Caco-2 (cell line): Measurements from ENCODE around the gene RAB40A. TPM values are rescaled to one million over a fixed set of nuclear protein-coding genes. Genes with fewer than 3 reads are reported as not detected.

Source experiments
- BruUV-seq: library from RNA; stranded (reverse); fragments of 400-500 nt; replicated peaks from 2 replicates; lab custom pipeline; 2021; lab: Mats Ljungman, UMichigan
- CTCF ChIA-PET: fragments of 300-600 bp; sonication (Branson Sonifier 250); formaldehyde crosslinking; loops from one replicate; lab custom pipeline; 2022; ENCODE audit warnings: antibody characterized with exemption; lab: Charles Lee
- POLR2A ChIA-PET: fragments of 300-600 bp; sonication (Branson Sonifier 250); formaldehyde crosslinking; loops from one replicate; lab custom pipeline; 2022; ENCODE audit warnings: antibody characterized with exemption; lab: Charles Lee
- DNase-seq, 2 experiments: peaks; one replicate each; pipeline versions ENCODE4 v3.0.0 to v3.0.0-alpha.2; 2020 to 2022
- H3K27me3 ChIP-seq: replicated peaks from 2 replicates; pipeline ENCODE4 v1.6.0; 2011; ENCODE audit warnings: low read length; ENCODE audit not compliant: control insufficient read depth, insufficient read depth
- H3K36me3 ChIP-seq: 2 replicates; pipeline ENCODE4 v1.5.1; 2011; ENCODE audit warnings: low read length; ENCODE audit not compliant: control insufficient read depth, insufficient read depth
- H3K4me1 ChIP-seq: fragments of 250-450 bp; sonication (Bioruptor Pico); 2 replicates; pipeline ENCODE4 v1.5.1; 2020; ENCODE audit warnings: mild to moderate bottlenecking
- H3K4me3 ChIP-seq: 2 replicates; pipeline ENCODE4 v1.5.1; 2011; ENCODE audit warnings: low read depth, mild to moderate bottlenecking, control low read depth, low read length
- H3K9me3 ChIP-seq: fragments of 250-450 bp; sonication (Bioruptor Pico); 2 replicates; pipeline ENCODE4 v1.5.1; 2020; ENCODE audit warnings: mild to moderate bottlenecking, moderate library complexity
- H3K27ac Mint-ChIP-seq: one replicate; pipeline ENCODE4 v1.8.0; 2022; ENCODE audit warnings: mixed read lengths; ENCODE audit not compliant: unreplicated experiment
- H3K27me3 Mint-ChIP-seq: one replicate; pipeline ENCODE4 v1.8.0; 2022; ENCODE audit warnings: mixed read lengths; ENCODE audit not compliant: insufficient read depth, unreplicated experiment
- H3K36me3 Mint-ChIP-seq: one replicate; pipeline ENCODE4 v1.8.0; 2022; ENCODE audit warnings: mild to moderate bottlenecking, mixed read lengths; ENCODE audit not compliant: insufficient read depth, unreplicated experiment
- H3K4me1 Mint-ChIP-seq: one replicate; pipeline ENCODE4 v1.8.0; 2022; ENCODE audit warnings: low read depth, mixed read lengths; ENCODE audit not compliant: unreplicated experiment
- H3K4me3 Mint-ChIP-seq: one replicate; pipeline ENCODE4 v1.8.0; 2022; ENCODE audit warnings: mild to moderate bottlenecking, moderate library complexity, mixed read lengths; ENCODE audit not compliant: unreplicated experiment
- H3K9me3 Mint-ChIP-seq: one replicate; pipeline ENCODE4 v1.8.0; 2022; ENCODE audit warnings: mixed read lengths; ENCODE audit not compliant: unreplicated experiment
- intact Hi-C: fragments of 100-400 bp; cut with micrococcal nuclease; formaldehyde crosslinking; loops from one replicate; pipeline ENCODE4 v1.10.0; 2022; ENCODE audit not compliant: unreplicated experiment
- total RNA-seq: library from RNA; stranded (reverse); gene quantifications from 2 replicates; pipeline ENCODE4 v1.2.3, GENCODE V29; 2022
- TF ChIP-seq, protein P1 (sequence below), 2 experiments: fragments of 200-600 bp in 1 of 2; IDR thresholded peaks; 1 replicate in 1 of 2; 2 replicates in 1 of 2; pipeline versions ENCODE4 v1.5.1 to v1.8.0; 2011 to 2022; ENCODE audit warnings: antibody characterized with exemption in 1 of 2, control low read depth in 1 of 2, inconsistent platforms in 1 of 2, low read depth in 1 of 2, low read length in 1 of 2, mild to moderate bottlenecking in 1 of 2, moderate library complexity in 1 of 2; ENCODE audit not compliant: insufficient read depth in 1 of 2, severe bottlenecking in 1 of 2, unreplicated experiment in 1 of 2

RAB40A gene
- total RNA-seq, 1 experiment from 2014 or later, result not detected

DNA sequence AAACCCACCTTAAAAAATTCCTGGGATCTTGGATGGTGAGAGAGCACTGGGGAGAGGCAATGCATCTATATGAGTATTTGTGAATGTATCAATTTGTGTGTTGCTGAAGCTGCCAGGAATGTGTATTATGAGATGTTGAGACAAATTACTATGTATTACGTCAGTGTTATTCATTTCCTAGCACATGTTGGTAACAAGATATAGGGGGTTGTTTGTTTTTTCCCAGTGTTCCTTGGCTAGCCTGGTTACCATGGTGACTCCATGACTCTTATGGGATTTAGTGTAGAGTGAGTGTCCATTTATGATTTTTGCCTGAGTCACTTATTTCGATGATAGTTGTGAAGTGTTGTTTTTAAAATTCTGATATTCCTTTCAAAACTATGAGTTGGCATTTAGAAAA lies 65.6 kb downstream of the RAB40A start:
- H3K9me3 ChIP-seq, result no peaks in the 10 kb centered on the region
- H3K4me1 ChIP-seq, result no peaks in the 10 kb centered on the region
- no peak overlapping the region for H3K27ac Mint-ChIP-seq
- no TSS peak for BruUV-seq
- peaks cover 8% of the 10 kb centered on the region for H3K9me3 Mint-ChIP-seq
- H3K4me3 ChIP-seq, result no peak overlapping the region
- CTCF ChIA-PET, result no interaction called here
- TF ChIP-seq, protein P1, sequence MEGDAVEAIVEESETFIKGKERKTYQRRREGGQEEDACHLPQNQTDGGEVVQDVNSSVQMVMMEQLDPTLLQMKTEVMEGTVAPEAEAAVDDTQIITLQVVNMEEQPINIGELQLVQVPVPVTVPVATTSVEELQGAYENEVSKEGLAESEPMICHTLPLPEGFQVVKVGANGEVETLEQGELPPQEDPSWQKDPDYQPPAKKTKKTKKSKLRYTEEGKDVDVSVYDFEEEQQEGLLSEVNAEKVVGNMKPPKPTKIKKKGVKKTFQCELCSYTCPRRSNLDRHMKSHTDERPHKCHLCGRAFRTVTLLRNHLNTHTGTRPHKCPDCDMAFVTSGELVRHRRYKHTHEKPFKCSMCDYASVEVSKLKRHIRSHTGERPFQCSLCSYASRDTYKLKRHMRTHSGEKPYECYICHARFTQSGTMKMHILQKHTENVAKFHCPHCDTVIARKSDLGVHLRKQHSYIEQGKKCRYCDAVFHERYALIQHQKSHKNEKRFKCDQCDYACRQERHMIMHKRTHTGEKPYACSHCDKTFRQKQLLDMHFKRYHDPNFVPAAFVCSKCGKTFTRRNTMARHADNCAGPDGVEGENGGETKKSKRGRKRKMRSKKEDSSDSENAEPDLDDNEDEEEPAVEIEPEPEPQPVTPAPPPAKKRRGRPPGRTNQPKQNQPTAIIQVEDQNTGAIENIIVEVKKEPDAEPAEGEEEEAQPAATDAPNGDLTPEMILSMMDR (IDR thresholded peaks at IDR 0.05; ENCODE audit: insufficient read depth in 1 of 2, low read depth in 1 of 2, low read length in 1 of 2, severe bottlenecking in 1 of 2, unreplicated experiment in 1 of 2), result no peak
- H3K4me3 Mint-ChIP-seq, result no peak overlapping the region
- H3K27me3 ChIP-seq, result no peaks in the 10 kb centered on the region
- H3K36me3 Mint-ChIP-seq, result peaks cover 9% of the 10 kb centered on the region
- no peaks in the 10 kb centered on the region for H3K4me1 Mint-ChIP-seq
- POLR2A ChIA-PET, result no interaction called here
- intact Hi-C loops, result no loop called here
- no peak for DNase-seq
- H3K36me3 ChIP-seq, result no peaks in the 10 kb centered on the region
- no peaks in the 10 kb centered on the region for H3K27me3 Mint-ChIP-seq

Other genes with a start within 250 kb of the RAB40A start
- not detected in 2 replicates for gene TCEAL5, start 242.7 kb downstream of the RAB40A start, total RNA-seq
- gene BEX2, start 208.5 kb downstream of the RAB40A start, total RNA-seq, result 16.8 and 24.5 TPM in 2 replicates
- gene TCEAL7, start 189.2 kb downstream of the RAB40A start, total RNA-seq, result not detected in 2 replicates
- 41.9 and 44.9 TPM in 2 replicates for gene TCEAL9, start 163.0 kb downstream of the RAB40A start, total RNA-seq
- 293 and 367 TPM in 2 replicates for gene BEX3, start 143.0 kb downstream of the RAB40A start, total RNA-seq
- gene TCEAL4, start 66.0 kb upstream of the RAB40A start, total RNA-seq, result 39.0 and 42.3 TPM in 2 replicates
- gene TCEAL3, start 88.5 kb upstream of the RAB40A start, total RNA-seq, result 2.7 and 3.3 TPM in 2 replicates
- gene TCEAL1, start 109.5 kb upstream of the RAB40A start, total RNA-seq, result 11.6 and 11.8 TPM in 2 replicates
- gene MORF4L2, start 167.2 kb upstream of the RAB40A start, total RNA-seq, result 314 and 322 TPM in 2 replicates
- gene TMEM31, start 191.4 kb upstream of the RAB40A start, total RNA-seq, result not detected in 2 replicates